GM21390 (cell line): Measurements from ENCODE around the gene NFKBIE.

Source experiments
- ATAC-seq: cut with Tn5 transposase; IDR thresholded peaks from one replicate; pipeline ENCODE4 v1.9.1; 2021; ENCODE audit not compliant: unreplicated experiment

The NFKBIE gene

DNA sequence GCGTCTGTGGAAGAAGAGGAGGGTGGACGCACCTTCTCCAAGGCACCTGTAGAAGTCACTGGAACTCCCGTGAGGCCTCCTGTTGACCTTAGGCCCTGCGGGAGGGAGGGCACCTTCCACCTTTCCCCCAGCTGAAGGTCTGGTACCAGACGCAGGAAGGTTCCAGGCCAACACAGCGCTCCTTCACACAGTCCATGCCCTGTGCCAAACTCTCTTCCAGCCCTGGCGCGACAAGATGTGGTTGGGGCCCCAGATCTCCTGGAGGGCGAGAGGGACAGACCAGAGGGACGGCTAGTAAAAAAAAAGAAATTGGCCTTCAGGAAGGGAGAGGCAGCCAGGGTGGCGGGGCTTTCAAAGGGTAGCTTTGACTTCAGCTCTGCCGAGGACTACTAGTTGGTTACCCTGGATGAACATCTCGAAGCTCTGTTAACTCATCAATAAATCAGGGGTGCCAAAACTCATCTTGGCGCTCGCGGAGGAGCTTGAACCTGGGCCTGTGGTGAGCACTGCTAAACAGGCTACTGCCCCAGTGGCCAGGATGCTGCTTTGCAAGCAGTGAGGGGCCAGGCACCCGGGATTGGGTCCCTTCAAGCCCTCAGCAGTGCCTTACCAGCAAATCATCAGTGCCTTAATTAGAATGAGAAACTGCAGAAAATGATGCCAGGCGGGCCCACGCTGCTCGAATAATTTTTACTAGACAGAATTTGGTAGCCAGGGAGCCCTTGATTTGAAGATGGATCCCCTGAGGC lies 32.9 kb upstream of the NFKBIE start:
- ATAC-seq: no peak

DNA sequence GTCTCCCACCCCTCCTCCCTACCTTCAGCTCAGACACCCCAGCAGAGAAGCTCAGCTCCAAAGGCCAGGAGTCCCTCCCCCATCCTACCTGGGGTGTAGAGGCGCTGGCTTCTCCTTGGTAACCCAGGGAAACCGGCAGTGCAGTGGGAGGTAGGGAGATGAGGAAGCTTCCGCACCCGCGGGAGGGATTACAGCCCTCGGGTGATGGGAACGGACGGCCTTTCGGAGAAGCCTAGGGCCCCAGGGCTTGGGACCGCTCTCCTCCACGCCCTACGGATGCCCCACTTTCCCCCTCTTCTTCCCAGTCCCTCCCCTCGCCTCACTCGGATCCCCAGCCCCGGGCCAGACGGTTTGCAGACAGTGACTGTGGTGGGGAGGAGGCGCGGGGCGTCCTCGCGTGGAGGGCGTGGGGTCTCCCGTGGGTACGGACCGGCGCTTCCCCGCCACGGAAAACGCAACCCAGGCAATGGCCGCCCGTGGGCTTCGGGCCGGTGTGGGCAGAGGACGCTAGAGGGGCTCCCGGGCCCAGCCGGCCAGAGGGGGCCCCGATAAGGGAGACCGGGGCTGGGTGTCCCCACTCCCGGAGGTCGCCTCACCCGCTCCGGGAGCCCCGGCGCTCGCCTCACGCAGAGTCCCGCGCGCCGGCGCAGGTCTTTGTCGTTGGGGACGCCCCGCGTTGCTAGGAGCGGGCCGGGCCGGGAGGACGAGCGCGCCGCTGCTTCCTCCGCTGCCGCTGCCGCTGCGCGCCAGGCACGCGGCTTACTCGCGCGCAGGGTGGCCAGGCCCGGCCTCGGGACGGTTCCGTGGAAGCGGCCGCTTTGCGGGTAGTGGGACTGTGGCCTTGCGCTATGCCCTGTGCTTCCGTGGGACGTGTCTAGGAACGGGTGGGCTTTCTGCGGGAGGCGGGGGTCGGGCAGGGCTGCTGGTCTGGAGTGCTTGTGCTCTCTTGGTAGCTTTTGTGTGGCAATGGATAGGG lies 32.0 kb upstream of the NFKBIE start:
- ATAC-seq: no peak

DNA sequence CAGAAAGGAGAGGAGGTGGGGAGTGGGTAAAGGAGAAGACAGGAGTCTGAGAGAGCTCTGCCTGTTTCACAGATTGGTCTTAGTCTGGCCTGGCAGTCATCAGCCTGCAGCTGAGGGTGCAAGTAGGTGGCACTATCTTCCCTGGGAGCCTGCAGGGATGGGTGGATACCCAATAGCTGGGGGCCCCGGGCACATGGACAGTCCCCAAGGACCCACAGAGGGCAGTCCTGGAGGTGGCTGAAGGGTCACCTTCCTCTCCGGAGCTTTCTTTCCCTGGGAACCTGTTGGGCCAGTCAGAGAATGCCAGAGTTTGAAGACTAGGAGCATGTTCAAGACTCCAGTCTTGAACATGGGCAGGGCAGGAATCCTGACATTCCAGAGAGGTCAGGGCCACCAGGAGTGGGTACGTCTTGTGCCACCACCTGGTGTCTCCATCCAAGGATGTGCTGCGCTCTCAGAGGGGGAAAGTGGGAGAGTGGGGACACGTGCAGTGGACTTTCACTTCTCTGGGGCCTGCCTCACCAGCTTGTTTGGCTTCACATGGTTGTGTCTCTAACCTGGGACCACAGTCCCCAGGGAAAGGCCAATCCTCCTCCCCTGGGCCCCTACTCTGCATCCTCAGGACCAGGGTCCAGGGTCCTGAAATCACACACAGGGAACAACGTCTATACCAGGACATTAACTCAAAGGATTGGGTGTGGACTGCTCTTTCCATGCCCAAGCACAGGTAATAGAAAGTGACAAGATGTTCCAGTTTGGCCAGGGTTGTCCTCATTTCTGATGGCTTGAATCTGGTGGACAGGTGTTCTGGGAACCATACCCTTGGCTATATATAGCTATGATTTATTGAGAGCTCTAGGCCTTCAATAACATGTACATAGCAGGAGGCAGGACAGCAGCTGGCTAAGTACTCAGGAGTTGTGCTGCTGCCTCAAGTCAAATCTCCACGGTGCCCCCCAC lies 29.8 kb upstream of the NFKBIE start:
- ATAC-seq: no peak

DNA sequence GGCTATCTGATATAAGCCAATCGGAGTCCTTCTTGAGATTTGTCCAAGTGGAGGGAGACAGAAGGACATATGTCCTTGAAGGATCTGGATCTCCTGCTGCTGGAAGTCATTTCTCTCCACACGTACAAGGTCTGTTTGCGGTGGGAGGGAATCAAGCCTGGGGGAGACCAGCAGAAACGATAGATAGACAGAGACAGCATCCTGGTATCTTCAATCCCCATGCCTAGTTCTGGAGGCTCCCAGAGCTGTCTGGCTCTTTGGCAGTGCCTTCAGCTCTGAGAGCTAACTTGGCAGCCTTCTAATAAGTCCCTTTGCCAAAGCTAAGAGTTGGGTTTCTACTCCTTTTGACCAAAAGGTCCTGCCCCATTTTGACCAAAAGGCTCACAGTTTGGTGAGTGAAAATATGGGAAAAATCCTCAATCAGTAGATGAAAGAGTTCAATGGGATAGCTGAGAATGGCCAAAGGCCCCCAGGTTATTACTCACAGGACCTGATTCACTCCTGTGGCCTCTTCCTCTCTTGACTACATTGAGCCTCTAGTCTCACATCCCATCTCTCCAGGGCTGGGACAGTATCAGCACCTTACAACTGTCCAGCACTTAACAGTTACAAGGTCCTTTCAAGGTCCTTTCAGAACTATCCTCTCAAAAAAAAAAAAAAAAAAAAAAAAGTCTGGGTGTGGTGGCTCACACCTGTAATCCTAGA lies 27.5 kb upstream of the NFKBIE start:
- ATAC-seq: no peak

DNA sequence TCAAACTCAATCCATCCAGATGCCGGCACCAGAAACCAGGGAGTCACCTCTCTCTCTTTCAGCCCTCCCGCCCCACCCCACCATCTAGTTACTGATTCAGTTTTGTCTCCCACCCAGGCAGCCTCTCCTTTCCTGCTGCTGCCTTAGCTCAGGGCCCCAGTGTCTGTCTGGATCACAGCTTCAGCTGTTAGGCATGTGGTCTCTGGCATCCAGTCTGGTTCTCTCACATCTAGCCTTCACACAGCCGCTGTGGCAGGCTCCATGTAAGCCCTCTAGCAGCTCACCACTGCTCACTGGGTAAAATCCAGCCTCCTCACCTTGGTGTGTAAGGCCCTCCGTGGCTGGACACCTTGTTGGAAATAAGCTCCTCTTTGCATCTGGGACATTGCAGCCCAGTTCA lies 26.5 kb upstream of the NFKBIE start:
- no peak for ATAC-seq

DNA sequence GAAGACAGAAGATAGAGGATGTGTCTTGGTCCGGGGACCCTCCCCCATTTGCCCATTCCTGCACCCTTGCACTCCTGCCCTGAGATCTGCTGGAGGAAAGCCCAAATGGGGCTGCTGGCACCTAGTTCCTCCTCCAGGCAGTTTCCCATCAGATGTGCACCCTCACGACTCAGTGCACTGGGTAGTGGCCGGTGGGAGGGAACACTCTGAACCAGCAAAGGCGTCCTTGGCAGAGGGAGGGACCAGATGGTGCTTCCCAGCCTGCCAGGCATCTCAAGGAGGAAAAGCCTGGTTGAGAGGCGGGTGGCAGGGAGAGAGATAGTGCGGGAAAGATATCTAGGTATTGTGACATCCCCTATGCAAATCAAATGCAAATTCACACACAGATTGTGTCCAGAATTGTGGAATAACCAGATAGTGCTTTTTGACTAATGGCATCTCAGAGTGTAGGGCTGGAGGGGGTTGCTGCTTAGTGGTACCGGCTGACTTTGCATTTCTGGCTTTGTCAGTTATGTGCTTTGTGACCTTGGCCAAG lies 24.4 kb upstream of the NFKBIE start:
- no peak for ATAC-seq

DNA sequence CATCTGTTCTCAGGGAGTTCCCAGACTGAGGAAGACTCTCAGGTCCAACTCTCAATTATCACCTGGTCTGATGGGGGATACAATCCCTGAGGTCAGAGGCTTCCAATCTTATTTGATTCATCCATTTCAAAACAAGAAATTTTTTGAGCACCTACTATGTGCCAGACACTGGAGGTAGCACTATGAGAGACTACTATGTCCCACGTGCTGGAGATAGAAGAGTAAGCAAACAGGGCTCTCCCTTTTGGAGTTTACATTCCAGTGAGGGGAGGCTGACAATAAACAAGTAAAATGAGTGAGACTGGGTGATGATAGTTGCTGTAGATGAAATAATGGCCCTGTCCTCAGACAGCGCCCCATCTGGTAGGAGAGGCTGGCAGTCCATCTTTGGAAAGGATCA lies 21.4 kb upstream of the NFKBIE start:
- no peak for ATAC-seq

DNA sequence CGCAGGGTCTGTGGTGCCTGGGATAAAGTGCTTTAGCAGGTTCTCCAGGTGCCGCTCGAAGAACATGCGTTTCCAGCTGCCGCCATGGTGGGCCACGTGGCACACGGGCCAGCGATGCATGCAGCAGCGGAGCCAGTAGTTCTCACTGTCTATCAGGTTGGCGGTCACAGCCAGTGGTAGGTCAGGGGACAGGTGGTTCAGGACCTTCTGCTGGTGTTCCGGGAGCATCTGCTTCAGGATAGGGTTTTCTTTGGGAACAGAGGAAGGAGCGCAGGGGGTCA lies 20.9 kb upstream of the NFKBIE start:
- ATAC-seq: no peak

DNA sequence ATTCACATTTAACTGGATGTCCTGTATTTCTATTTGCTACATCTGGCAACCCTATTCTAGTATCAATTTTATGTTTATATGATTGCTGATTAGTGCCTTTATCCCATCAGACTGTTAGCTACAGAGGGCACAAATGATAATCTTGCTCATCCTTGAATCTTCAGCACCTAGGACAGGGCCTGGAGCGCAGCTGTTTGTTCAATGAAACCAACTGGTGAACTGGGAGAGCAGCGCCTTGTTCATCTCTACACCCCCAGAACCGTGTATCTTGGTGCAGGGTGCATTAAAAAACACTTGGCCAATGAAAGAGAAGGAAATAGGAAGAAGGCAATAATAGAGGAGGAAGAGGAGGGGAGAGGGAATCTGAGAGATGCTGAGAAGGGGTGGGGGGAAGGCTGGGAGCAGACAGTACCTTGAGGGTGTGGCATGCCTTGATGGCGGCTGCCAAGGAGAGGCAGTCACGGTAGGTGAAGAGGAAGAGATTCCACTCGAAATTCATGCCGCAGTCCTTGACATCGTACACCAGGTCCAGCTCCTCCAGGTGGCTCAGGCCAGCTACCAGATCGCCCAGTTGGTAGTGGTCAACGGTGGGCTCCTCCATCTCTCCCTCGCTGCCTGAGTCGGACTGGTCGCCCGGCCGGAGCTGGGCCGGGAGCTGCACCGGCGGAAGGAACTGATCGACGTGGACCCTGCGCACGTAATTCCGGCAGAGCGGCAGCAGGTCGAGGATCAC lies 20.4 kb upstream of the NFKBIE start:
- no peak for ATAC-seq

DNA sequence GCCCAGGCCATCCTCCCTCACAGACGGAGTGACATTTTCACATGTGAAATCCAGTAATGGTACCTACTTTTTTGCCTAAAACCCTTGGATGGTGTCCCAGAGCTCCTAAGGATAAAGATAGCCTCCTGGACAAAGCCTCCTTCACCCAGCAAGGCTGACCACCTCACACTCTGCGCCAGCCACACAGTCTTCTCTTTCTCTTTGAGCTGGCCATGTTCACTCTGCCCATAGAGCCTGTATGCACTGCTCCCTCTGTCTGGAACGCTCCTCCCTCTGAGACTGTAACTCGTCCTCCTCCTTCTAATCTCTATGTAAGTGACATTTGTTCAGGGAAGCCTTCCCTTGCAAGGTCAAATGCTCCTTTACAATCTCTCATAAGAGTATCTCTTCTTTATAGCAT lies 19.5 kb upstream of the NFKBIE start:
- no peak for ATAC-seq

DNA sequence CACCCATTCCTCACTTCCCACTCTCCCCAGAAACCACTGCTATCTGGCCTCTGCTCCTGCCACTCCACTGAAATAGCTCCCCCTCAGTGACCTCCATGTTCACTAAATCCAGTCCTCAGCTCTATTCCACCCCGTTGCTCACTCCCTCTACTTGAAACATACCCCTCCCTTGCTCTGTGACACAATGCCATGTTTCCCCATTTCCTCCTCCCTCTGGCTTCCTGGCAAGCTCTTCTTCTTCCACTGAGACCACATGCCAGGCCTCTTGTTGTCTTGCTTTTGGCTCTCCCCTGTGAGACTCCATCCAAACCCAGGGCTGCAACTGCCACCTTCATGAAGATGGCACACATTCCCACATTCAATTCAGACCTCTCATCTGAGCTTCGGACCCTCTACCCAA lies 18.8 kb upstream of the NFKBIE start:
- ATAC-seq: no peak

DNA sequence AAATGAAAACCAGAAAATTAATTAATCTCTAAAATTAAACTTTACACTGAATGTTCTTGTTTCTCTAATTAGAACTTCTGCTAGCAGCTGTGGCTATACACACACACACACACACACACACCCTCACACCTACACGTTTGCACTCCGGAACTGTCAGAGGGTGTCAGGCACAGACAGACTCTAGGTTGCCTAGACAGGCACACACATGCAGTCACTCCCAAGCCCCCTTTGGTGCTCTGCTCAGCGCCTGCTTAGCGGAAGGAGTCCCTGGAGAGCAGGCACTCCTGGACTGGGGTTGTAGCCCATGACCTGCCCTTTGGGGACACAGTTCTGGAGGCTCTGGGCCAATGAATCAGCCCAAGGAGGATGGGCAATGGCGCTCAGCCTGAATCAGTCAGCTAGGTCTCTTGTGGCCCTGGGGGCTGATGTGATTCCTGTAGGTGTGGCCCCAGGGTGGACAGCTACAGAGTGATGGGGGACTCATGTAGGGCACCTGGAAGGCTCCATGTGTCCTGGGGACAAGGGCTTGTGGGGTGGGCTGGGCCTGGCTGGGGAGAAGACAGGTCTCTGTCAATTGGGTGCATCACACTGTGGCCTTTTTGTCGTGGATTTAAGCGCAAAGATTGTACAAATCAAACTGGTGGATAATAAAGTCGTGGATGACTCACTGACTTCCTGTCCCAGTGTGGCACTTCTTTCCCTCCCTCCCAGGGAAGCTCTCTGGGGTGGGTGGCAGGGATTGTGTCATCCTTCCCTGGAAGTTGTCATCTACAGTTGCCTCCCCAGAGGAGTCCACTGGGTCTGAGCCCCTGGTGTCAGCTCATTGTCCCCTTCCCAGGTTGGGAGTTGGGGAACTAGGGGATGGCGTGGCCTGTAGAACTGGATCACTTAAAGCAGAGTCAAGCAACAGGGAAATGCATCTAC lies 13.7 kb upstream of the NFKBIE start:
- ATAC-seq: no peak

DNA sequence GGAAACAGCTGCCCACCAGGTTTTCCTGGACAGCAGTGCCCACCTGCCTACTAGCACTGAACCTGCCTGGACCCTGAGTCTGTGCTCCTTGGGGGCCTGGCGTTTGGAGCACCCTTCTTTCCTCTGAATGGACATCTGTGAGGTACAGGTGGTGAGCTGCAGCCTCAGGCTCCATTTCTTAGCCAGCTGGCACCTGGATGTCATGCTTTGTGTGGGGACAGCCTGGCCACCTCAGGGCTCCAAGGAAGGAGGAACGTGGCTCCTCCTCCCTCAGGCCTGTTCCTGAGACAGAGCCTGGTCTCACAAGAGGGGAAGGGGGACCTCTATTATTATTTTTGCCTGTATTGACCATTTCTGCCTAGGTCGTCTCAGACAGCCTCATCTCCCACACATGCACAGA lies 13.0 kb upstream of the NFKBIE start:
- ATAC-seq: no peak

DNA sequence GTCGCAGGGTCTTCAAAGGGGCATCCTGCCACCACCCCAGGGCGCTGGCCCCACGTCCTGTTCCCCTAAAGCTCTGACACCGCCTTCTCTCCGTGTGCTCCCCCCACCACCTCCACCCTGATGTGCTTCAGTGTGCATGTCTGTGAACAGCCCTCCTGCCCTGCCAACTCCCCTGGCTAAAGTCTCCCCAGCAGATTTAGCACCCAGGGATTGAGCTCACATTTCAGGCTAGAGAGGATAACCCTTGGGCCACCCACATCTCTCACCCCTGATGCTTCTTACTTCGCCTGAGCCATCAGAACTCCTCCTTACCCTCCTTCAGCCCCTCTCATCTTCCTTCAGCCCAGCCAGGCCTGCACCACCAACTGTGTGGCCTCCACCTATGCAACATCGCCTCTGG lies 12.4 kb upstream of the NFKBIE start:
- no peak for ATAC-seq

DNA sequence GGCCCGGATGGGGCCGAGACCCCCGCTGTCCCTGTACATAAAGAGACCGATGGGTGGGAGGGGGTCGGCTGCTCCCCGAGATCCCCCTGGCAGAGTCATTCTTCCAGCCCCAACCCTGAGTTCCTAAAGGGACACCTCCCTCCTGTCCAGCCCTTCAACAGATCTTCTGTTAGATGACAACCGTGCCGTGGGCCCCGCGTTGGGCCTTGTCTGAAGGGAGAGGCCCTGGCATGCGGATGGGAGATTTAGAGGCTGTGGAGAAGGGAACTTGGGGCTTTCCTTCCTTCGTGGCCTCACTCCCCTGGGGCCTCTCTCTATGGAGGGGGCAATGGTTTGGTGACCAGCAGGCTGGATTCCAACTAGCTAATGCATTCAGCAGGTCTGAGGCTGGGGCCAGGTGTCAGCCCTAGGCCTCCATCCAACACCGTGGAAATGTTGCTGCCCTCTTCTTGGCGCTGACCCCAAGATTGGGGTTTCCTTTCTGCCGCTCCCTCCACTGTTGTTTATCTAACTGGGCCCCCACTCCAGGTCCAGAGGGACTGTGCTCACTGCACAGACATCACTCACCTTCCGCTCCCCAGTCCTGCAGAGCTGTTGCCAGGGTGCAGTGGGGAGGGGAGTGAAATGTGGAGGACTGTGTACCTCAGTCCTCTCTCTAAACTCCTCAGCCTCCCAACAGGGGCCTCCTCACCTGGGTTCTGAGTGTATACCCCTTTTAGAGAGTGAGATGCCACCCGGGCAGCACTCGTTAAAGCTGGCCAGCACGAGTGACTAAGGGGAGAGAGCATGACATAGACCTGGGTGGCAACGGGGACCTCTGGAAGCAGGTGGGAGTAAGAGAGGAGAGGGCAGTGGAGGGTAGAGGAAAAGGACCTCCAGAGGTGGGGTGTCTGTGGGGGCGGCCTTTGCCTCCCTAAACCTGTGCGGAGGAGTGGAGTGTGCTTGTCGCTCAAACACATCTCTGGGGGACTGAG lies 11.6 kb upstream of the NFKBIE start:
- no peak for ATAC-seq

DNA sequence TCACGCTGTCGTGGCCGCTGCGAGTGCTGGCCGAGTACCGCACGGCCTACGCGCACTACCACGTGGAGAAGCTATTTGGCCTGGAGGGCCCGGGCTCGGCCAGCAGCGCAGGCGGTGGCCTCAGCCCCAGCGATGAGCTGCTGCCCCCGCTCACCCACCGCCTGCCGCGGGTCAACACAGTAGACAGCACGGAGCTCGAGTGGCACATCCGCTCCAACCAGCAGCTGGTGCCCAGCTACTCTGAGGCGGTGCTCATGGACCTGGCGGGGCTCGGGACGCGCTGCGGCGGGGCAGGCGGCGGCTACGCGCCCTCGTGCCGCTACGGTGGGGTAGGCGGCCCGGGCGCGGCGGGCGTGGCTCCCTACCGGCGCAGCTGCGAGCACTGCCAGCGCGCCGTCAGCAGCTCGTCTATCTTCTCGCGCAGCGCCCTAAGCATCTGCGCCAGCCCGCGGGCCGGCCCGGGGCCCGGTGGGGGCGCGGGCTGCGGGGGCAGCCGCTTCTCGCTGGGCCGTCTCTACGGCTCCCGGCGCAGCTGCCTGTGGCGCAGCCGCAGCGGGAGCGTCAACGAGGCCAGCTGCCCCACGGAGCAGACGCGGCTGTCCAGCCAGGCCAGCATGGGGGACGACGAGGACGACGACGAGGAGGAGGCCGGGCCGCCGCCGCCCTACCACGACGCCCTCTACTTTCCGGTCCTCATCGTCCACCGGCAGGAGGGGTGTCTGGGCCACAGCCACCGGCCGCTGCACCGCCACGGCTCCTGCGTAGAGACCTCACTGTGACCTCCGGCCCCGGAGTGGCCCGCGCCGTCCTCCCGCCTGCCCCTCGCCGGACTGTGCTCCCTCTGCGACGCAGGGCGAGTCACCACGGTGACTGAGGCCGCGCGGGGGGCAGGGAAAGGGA lies 10.6 kb upstream of the NFKBIE start:
- no peak for ATAC-seq
